ENCODE measurements around the gene UBE2K.
"Not testable (repeated sequence)": the region's sequence is repeated elsewhere in the genome, so short reads cannot be mapped to it uniquely, and the experiment has no call there.

UBE2K gene

DNA sequence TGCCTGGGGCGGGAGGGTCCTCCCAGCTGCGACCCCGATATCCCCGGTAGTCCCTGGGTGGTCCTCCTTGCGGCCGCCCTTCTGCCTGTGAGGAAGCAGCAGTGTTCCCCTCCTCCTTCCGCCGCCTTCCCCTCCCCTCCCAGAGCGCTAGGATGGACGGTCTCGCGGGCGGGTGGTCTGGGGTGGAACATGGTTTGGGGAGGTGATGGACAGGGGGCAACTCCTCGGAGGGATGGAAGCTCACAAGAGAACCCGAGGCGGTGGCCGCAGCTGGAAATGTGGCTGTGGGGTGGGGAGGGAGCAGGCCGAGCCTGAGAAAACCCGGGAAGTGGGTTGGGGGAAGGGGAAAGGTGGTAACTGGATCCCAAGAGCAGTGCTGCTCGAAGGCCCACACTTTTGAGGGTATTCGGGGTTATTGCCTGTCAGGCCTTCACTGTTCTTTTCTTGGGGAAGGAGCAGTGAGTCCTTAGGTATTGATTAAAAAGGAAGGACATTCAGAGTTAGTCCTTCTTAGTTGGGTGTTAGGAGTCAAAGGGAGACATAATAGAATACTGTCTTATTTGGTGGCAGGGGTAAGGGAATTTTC lies 581 bp downstream of the UBE2K start:
- no peaks in the 10 kb centered on the region for H3K9me3 ChIP-seq (replicated peaks; ENCODE audit: low read length)
- peak overlapping the region; percentile 85 for H3K4me2 ChIP-seq (ENCODE audit: low read length)
- peak overlapping the region; percentile 98 for H3K4me3 ChIP-seq (ENCODE audit: low read length)
- peaks cover 12% of the 10 kb centered on the region for H3K36me3 ChIP-seq (ENCODE audit: insufficient read depth, low read length)
- peak overlapping the region; percentile 99 for H3K9ac ChIP-seq (ENCODE audit: low read depth, low read length)
- H3K27me3 ChIP-seq (ENCODE audit: control insufficient read depth, insufficient read depth, low read length) = no peaks in the 10 kb centered on the region
- peaks cover 20% of the 10 kb centered on the region for H3K4me1 ChIP-seq (ENCODE audit: control insufficient read depth, insufficient read depth, low read length)

DNA sequence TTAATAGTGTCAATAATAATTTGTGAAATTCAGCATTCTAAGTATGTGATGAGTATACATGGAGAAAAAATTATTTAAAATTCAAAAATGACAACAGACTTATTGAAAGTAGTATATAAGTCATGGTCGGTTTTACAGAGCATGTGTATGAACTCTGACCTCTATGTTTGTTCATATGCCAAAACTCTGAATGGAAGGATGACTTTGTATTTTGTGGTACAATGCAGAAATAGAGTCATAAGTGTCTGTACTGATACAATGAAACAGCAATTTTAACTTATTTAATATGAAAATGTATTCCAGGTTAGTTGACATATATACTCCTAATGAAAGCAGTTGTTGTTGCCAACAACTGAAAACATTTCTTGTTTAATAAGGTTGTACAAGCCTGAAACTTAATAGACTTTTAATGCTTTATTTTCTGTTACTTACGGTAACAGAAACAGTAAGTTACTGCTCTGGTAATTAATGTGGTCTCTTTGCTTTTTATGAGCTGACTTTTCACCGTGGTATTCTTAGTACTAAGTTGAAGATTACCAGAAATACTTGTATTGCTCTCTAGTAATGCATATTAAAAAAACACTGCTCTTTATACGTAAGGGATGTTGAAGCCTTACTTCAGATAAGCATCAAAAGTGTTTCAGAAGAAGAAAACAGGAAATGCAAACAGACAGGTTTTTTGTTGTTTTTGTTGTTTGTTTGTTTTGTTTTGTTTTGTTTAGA lies 1.9 kb downstream of the UBE2K start:
- peak overlapping the region; percentile 99 for H3K9ac ChIP-seq (ENCODE audit: low read depth, low read length)
- H3K4me1 ChIP-seq (ENCODE audit: control insufficient read depth, insufficient read depth, low read length) = peaks cover 20% of the 10 kb centered on the region
- H3K4me3 ChIP-seq (ENCODE audit: low read length) = peak overlapping the region; percentile 98
- no peaks in the 10 kb centered on the region for H3K27me3 ChIP-seq (ENCODE audit: control insufficient read depth, insufficient read depth, low read length)
- peak overlapping the region; percentile 85 for H3K4me2 ChIP-seq (ENCODE audit: low read length)
- no peaks in the 10 kb centered on the region for H3K9me3 ChIP-seq (replicated peaks; ENCODE audit: low read length)
- peaks cover 16% of the 10 kb centered on the region for H3K36me3 ChIP-seq (ENCODE audit: insufficient read depth, low read length)

DNA sequence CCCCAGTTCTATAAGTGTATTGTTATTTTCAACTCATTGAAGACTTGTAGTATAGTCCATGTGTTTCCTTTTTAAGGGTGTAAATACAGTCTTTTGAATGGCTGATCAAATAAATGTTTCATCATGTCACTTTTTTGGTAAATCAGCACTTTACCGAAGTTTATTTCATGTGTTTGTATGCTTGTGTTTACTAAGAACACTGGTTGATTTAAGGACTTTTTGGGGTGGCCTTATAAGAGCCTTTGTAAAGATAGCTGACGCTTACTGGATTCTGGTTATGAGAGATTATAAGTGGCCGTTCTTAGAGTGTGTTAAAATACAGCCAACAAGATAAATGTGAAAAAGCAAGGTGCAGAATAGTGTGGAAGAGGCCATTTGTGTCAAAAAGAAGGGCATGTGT lies 2.6 kb downstream of the UBE2K start:
- H3K4me2 ChIP-seq (ENCODE audit: low read length) = peak overlapping the region; percentile 85
- H3K9me3 ChIP-seq (replicated peaks; ENCODE audit: low read length) = no peaks in the 10 kb centered on the region
- peak overlapping the region; percentile 99 for H3K9ac ChIP-seq (ENCODE audit: low read depth, low read length)
- peaks cover 23% of the 10 kb centered on the region for H3K36me3 ChIP-seq (ENCODE audit: insufficient read depth, low read length)
- no peaks in the 10 kb centered on the region for H3K27me3 ChIP-seq (ENCODE audit: control insufficient read depth, insufficient read depth, low read length)
- H3K4me1 ChIP-seq (ENCODE audit: control insufficient read depth, insufficient read depth, low read length) = peaks cover 24% of the 10 kb centered on the region
- H3K4me3 ChIP-seq (ENCODE audit: low read length) = peak overlapping the region; percentile 98

DNA sequence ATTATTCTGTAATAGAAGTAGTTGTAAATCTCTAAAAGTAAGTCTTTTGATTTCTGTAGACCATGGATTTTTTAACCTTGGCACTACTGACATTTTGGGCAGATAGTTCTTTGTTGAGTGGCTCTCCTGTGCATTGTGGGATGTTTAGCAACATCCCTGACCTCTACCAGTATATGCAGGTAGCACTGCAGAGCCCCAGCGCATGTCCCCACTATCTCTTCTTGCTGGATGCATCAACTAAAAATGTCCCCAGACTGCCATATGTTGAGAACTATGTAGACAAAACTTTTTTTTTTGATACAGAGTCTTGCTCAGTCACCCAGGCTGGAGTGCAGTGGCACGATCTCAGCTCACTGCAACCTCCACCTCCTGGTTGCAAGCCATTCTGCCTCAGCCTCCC lies 4.8 kb downstream of the UBE2K start:
- Histone ChIP-seq H3K4me3 (ENCODE audit: low read length) (no peak overlapping the region), H3K27me3 (ENCODE audit: control insufficient read depth, insufficient read depth, low read length) (no peaks in the 10 kb centered on the region), H3K4me2 (ENCODE audit: low read length) (no peak overlapping the region), H3K36me3 (ENCODE audit: insufficient read depth, low read length) (peaks cover 23% of the 10 kb centered on the region), H3K9ac (ENCODE audit: low read depth, low read length) (no peak overlapping the region), H3K4me1 (ENCODE audit: control insufficient read depth, insufficient read depth, low read length) (peaks cover 36% of the 10 kb centered on the region), H3K9me3 (replicated peaks; ENCODE audit: low read length) (no peaks in the 10 kb centered on the region)

DNA sequence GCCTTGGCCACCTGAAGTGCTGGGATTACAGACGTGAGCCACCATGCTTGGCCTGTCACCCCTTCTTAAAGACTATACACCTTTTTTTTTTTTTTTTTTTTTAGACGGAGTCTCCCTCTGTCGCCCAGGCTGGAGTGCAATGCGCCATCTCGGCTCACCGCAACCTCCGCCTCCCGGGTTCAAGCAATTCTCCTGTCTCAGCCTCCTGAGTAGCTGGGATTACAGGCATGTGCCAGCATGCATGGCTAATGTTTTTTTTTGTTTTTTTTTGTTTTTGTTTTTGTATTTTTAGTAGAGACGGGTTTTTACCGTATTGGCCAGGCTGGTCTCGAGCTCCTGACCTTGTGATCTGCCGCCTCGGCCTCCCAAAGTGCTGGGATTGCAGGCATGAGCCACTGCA lies 6.9 kb downstream of the UBE2K start:
- not testable (repeated sequence) for H3K4me3 ChIP-seq (ENCODE audit: low read length); H3K4me2 ChIP-seq (ENCODE audit: low read length); H3K27me3 ChIP-seq (ENCODE audit: control insufficient read depth, insufficient read depth, low read length); H3K9ac ChIP-seq (ENCODE audit: low read depth, low read length); H3K9me3 ChIP-seq (replicated peaks; ENCODE audit: low read length)
- Histone ChIP-seq H3K36me3 (ENCODE audit: insufficient read depth, low read length) (peaks cover 23% of the 10 kb centered on the region), H3K4me1 (ENCODE audit: control insufficient read depth, insufficient read depth, low read length) (peaks cover 43% of the 10 kb centered on the region)

DNA sequence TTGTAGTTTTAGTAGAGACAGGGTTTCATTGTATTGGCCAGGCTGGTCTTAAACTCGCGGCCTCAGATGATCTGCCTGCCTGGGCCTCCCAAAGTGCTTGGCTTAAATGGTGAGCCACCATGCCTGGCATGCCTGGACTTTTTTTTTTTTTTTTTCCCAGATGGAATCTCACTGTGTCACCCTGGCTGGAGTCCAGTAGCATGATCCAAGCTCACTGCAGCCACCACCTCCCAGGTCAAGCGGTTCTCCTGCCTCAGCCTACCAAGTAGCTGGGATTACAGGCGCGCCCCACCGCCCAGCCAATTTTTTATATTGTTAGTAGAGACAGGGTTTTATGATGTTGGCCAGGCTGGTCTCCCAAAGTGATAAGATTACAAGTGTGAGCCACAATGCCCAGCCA lies 8.4 kb downstream of the UBE2K start:
- no peaks in the 10 kb centered on the region for H3K27me3 ChIP-seq (ENCODE audit: control insufficient read depth, insufficient read depth, low read length)
- peaks cover 30% of the 10 kb centered on the region for H3K4me1 ChIP-seq (ENCODE audit: control insufficient read depth, insufficient read depth, low read length)
- peak overlapping the region; percentile 48 for H3K9ac ChIP-seq (ENCODE audit: low read depth, low read length)
- peak overlapping the region; percentile 51 for H3K4me2 ChIP-seq (ENCODE audit: low read length)
- peak overlapping the region; percentile 20 for H3K4me3 ChIP-seq (ENCODE audit: low read length)
- H3K36me3 ChIP-seq (ENCODE audit: insufficient read depth, low read length) = peaks cover 23% of the 10 kb centered on the region
- H3K9me3 ChIP-seq (replicated peaks; ENCODE audit: low read length) = no peaks in the 10 kb centered on the region

DNA sequence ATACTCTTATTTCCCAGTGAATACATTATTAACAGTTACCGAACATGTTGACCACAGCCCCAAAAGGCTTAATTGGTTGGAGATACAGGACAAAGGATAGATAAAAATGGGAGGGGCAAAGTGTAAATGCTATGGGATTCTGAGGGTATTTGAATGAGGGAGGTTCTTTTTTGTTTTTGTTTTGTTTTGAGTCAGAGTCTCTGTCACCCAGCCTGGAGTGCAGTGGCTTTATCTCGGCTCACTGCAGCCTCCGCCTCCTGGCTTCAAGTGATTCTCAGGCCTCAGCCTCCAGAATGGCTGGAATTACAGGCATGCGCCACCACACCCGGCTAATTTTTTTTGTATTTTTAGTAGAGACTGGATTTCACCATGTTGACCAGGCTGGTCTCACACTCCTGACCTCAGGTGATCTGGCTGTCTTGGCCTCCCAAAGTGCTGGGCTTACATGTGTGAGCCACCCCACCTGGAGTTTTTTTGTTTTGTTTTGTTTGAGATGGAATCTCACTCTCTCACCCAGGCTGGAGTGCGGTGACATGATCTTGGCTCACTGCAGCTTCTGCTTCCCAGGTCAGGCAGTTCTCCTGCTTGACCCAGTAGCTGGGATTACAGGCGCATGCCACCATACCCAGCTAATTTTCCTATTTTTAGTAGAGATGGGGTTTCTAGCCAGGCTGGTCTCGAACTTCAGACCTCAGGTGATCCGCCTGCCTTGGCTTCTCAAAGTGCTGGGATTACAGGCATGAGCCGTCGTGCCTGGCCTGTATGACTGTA lies 9.0 kb downstream of the UBE2K start:
- H3K4me3 ChIP-seq (ENCODE audit: low read length) = peak overlapping the region; percentile 20
- peaks cover 29% of the 10 kb centered on the region for H3K4me1 ChIP-seq (ENCODE audit: control insufficient read depth, insufficient read depth, low read length)
- no peaks in the 10 kb centered on the region for H3K27me3 ChIP-seq (ENCODE audit: control insufficient read depth, insufficient read depth, low read length)
- H3K4me2 ChIP-seq (ENCODE audit: low read length) = peak overlapping the region; percentile 51
- H3K36me3 ChIP-seq (ENCODE audit: insufficient read depth, low read length) = peaks cover 23% of the 10 kb centered on the region
- peak overlapping the region; percentile 48 for H3K9ac ChIP-seq (ENCODE audit: low read depth, low read length)
- H3K9me3 ChIP-seq (replicated peaks; ENCODE audit: low read length) = no peaks in the 10 kb centered on the region

DNA sequence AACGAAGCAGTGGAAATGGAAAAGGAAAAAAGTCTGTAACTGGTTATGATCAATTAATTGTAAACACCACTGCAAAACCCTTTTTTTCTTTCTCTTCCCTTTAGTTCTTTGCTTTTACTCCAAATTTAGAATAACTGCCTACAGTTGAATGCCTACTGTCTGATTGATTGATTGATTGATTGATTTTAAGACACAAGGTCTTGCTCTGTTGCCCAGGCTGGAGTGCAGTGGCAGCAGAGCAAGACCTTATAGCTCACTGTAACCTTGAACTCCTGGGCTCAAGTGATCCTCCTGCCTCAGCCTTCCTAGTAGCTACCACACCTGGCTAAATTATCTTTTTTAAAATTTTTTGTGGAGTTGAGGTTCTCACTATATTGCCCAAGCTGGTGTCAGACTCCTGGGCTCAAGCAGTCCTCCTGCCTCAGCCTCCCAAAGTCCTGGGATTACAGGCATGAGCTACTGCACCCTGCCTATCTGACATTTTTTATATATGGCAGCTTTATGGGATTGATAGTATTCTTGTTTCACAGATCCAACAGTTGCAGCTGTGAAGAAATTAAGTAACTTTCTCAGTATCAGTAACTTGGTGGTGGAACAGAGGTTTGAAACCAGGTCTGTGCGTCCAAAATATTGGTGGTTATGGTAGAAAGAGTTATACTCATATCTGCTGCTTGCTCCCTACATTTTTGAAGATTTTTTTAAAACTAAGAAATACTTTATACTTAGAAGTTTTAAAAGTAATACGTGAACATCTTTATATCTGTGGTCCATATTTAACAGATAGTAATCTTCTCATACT lies 12.4 kb downstream of the UBE2K start:
- no peak overlapping the region for H3K4me2 ChIP-seq (ENCODE audit: low read length)
- no peaks in the 10 kb centered on the region for H3K27me3 ChIP-seq (ENCODE audit: control insufficient read depth, insufficient read depth, low read length)
- H3K36me3 ChIP-seq (ENCODE audit: insufficient read depth, low read length) = peaks cover 3% of the 10 kb centered on the region
- no peaks in the 10 kb centered on the region for H3K9me3 ChIP-seq (replicated peaks; ENCODE audit: low read length)
- no peak overlapping the region for H3K9ac ChIP-seq (ENCODE audit: low read depth, low read length)
- no peak overlapping the region for H3K4me3 ChIP-seq (ENCODE audit: low read length)
- peaks cover 36% of the 10 kb centered on the region for H3K4me1 ChIP-seq (ENCODE audit: control insufficient read depth, insufficient read depth, low read length)

DNA sequence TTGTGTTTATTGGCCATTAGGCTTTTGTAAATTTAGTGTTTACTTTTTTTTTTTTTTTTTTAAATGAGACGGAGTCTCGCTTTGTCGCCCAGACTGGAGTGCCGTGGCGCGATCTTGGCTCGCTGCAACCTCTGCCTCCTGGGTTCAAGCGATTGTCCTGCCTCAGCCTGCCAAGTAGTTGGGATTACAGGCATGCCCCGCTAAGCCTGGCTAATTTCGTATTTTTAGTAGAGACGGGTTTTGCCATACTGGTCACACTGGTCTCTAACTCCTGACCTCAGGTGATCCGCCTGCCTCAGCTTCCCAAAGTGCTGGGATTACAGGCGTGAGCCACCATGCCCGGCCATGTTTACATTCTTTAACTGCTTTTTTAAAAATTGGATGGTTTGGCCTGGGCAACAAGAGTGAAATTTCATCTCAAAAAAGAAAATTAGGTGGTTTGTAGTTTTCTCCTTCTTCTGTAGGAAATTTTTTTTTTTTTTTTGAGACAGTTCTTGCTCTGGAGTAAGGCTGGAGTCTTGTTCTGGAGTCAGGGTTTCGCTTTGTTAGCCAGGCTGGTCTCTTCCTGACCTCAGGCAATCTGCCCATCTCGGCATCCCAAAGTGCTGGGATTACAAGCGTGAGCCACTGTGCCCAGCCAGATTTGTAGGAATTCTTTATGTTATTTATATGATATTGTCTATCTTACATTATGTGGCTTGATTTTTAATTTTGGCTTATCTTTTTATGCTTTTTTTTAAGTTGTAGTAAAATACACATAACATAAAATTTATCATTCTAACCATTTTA lies 15.1 kb downstream of the UBE2K start:
- Histone ChIP-seq H3K4me2 (ENCODE audit: low read length) (peak overlapping the region; percentile 30), H3K4me3 (ENCODE audit: low read length) (no peak overlapping the region), H3K27me3 (ENCODE audit: control insufficient read depth, insufficient read depth, low read length) (no peaks in the 10 kb centered on the region), H3K9me3 (replicated peaks; ENCODE audit: low read length) (no peaks in the 10 kb centered on the region), H3K9ac (ENCODE audit: low read depth, low read length) (no peak overlapping the region), H3K4me1 (ENCODE audit: control insufficient read depth, insufficient read depth, low read length) (peaks cover 16% of the 10 kb centered on the region), H3K36me3 (ENCODE audit: insufficient read depth, low read length) (no peaks in the 10 kb centered on the region)

DNA sequence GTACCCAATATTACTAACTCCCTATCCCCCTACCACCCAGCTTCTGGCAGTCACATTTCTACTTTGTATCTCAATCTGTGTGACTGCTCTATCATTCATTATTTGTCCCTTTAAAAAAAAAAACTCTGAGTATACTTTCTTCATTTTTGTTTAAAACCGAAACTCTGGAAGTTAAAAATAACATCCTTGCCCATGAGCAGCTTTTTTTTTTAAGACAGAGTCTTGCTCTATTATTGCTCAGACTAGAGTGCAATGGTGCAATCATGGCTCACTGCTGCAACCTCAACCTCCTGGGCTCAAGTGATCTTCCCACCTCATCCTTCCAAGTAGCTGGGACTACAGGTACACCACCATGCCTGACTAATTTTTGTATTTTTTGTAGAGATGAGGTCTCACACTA lies 15.8 kb downstream of the UBE2K start:
- Histone ChIP-seq H3K4me2 (ENCODE audit: low read length) (peak overlapping the region; percentile 30), H3K27me3 (ENCODE audit: control insufficient read depth, insufficient read depth, low read length) (no peaks in the 10 kb centered on the region), H3K4me1 (ENCODE audit: control insufficient read depth, insufficient read depth, low read length) (peaks cover 15% of the 10 kb centered on the region), H3K9me3 (replicated peaks; ENCODE audit: low read length) (no peaks in the 10 kb centered on the region), H3K36me3 (ENCODE audit: insufficient read depth, low read length) (no peaks in the 10 kb centered on the region), H3K4me3 (ENCODE audit: low read length) (no peak overlapping the region), H3K9ac (ENCODE audit: low read depth, low read length) (peak overlapping the region; percentile 28)
